ENCODE measurements around the gene SKI.

DNA sequence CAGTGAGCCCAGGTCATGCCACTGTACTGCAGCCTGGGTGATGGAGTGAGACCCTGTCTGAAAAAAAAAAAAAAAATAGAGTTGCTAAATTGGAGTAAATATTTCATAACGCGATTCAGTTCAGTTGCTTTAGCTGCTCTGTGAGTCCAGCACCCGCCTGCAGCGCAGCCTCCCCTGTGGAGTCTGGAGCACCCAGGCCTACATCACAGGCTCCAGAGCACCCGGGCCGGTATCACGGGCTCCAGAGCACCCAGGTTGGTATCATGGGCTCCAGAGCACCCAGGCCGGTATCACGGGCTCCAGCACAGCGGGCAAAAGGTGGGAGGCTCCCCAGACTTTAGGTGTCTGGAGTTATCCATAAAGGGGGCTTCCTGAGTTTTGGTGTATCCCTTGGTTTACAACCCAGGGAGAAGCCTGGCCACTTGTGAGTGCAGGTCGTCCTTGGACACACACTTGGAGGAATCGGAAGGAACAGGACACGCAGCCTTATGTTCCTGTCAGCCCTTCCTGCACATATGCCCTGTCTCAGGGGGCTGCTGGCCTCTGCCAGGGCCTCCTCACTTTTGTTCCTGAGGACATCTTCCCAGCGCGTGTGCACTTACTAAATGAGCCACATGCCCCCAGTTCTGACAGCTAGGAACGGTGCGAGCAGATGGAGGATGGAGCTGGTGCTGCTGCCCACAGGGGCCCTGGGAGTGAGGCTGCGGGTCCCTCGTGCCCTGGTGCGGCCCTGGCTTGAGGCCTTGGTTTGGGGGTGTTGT lies 25.1 kb downstream of the SKI start:
- TF ChIP-seq, protein P1, sequence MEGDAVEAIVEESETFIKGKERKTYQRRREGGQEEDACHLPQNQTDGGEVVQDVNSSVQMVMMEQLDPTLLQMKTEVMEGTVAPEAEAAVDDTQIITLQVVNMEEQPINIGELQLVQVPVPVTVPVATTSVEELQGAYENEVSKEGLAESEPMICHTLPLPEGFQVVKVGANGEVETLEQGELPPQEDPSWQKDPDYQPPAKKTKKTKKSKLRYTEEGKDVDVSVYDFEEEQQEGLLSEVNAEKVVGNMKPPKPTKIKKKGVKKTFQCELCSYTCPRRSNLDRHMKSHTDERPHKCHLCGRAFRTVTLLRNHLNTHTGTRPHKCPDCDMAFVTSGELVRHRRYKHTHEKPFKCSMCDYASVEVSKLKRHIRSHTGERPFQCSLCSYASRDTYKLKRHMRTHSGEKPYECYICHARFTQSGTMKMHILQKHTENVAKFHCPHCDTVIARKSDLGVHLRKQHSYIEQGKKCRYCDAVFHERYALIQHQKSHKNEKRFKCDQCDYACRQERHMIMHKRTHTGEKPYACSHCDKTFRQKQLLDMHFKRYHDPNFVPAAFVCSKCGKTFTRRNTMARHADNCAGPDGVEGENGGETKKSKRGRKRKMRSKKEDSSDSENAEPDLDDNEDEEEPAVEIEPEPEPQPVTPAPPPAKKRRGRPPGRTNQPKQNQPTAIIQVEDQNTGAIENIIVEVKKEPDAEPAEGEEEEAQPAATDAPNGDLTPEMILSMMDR (IDR thresholded peaks at IDR 0.05; ENCODE audit: low read depth, low read length): no peak
- TF ChIP-seq EZH2phosphoT487 (IDR thresholded peaks at IDR 0.05; ENCODE audit: low read depth): no peak

Data from OCI-LY3 (cell line).